HEK293 (cell line): ENCODE results near the gene ST7.

Experiments used
- CTCF ChIP-seq: fragments of 450-650 bp; formaldehyde crosslinking; IDR thresholded peaks from 2 replicates; pipeline ENCODE4 v1.5.1; 2016; ENCODE audit warnings: missing biosample characterization, missing genetic modification characterization
- KLF7 ChIP-seq: fragments of 450-650 bp; formaldehyde crosslinking; IDR thresholded peaks from 2 replicates; pipeline ENCODE4 v1.5.1; 2016; ENCODE audit warnings: missing biosample characterization, missing genetic modification characterization, borderline replicate concordance
- OVOL3 ChIP-seq: fragments of 450-650 bp; formaldehyde crosslinking; IDR thresholded peaks from 2 replicates; pipeline ENCODE4 v1.5.1; 2016; ENCODE audit warnings: missing biosample characterization, missing genetic modification characterization
- SP7 ChIP-seq: fragments of 450-650 bp; formaldehyde crosslinking; IDR thresholded peaks from 2 replicates; pipeline ENCODE4 v1.5.1; 2016; ENCODE audit warnings: missing biosample characterization, missing genetic modification characterization
- YY1 ChIP-seq: fragments of 450-650 bp; formaldehyde crosslinking; IDR thresholded peaks from 2 replicates; pipeline ENCODE4 v1.5.1; 2018; ENCODE audit warnings: missing biosample characterization, missing genetic modification characterization
- ZNF558 ChIP-seq: fragments of 450-650 bp; formaldehyde crosslinking; IDR thresholded peaks from 2 replicates; pipeline ENCODE4 v1.5.1; 2016; ENCODE audit warnings: missing biosample characterization, missing genetic modification characterization
- ZNF76 ChIP-seq: fragments of 450-650 bp; formaldehyde crosslinking; IDR thresholded peaks from 2 replicates; pipeline ENCODE4; 2016; ENCODE audit warnings: low read depth, missing biosample characterization, missing genetic modification characterization, borderline replicate concordance

- no peak for TF ChIP-seq CTCF (tag by site-specific recombination)
- TF ChIP-seq OVOL3 (tag by site-specific recombination) = no peak
- TF ChIP-seq YY1 (tag by site-specific recombination) = no peak
- TF ChIP-seq KLF7 (tag by site-specific recombination) = no peak
- TF ChIP-seq ZNF558 (tag by site-specific recombination) = no peak
- TF ChIP-seq SP7 (tag by site-specific recombination) = no peak
- TF ChIP-seq ZNF76 (tag by site-specific recombination) = no peak
Observed at GRCh38 chr7:117149692-117150091, 196.4 kb downstream of the ST7 start.
